CD4-positive, alpha-beta T cell treated with Interleukin-12 subunit alpha and Interleukin-12 subunit beta, for 1 hour (primary cell): Measurements from ENCODE around the gene SLC2A4RG.

Experiments
- DNase-seq: peaks from one replicate; pipeline ENCODE4 v3.0.0-alpha.2; 2020

SLC2A4RG gene

GRCh38 chr20:63778857-63779256 is 39.3 kb downstream of the SLC2A4RG start:
- no peak for DNase-seq

- no peak for DNase-seq
These were observed 41.6 kb downstream of the SLC2A4RG start for GRCh38 chr20:63781181-63781580.

GRCh38 chr20:63782051-63782471 is 42.5 kb downstream of the SLC2A4RG start:
- peak; percentile 84 for DNase-seq

- DNase-seq, result no peak
These were observed 43.0 kb downstream of the SLC2A4RG start for GRCh38 chr20:63782521-63782971.

GRCh38 chr20:63783970-63784369 is 44.4 kb downstream of the SLC2A4RG start:
- DNase-seq, result no peak

GRCh38 chr20:63785691-63786131 is 46.1 kb downstream of the SLC2A4RG start:
- DNase-seq, result no peak

GRCh38 chr20:63787302-63787701 is 47.7 kb downstream of the SLC2A4RG start:
- no peak for DNase-seq

GRCh38 chr20:63787749-63788148 is 48.2 kb downstream of the SLC2A4RG start:
- DNase-seq, result no peak

GRCh38 chr20:63789836-63790571 is 50.4 kb downstream of the SLC2A4RG start:
- DNase-seq, result no peak

GRCh38 chr20:63790572-63791168 is 51.1 kb downstream of the SLC2A4RG start:
- DNase-seq, result no peak

- DNase-seq, result no peak
These were observed 52.1 kb downstream of the SLC2A4RG start for GRCh38 chr20:63791497-63792156.

- DNase-seq, result no peak
These were observed 53.3 kb downstream of the SLC2A4RG start for GRCh38 chr20:63792866-63793265.
